Measurements from ENCODE around the gene RIGI. TPM values are rescaled to one million over a fixed set of nuclear protein-coding genes. Genes with fewer than 3 reads are reported as not detected.

Gene RIGI
- total RNA-seq, 2 experiments from 2014 or later = 1.5 TPM

DNA sequence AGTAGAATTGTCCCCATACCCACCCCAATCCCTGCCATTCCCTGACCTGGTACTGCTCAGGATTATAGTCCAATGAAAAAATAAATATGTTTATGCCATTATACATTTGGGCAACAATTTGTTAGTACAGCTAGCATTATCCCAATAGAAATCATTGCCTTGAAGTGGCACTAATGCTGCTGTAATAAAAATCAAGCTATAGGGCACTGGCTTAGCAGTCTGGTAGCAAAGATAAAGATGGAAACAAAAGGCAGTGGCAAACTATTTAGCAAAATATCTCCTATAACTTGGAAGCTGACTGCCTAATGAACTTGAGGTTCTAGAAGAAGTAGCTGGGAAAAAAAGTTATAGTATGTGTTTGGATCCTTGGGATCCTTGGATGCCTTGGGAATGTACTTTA is 28.6 kb upstream of the RIGI start:
- H3K4me3 ChIP-seq (ENCODE audit: low read depth, low read length, poor library complexity, severe bottlenecking) = no peak overlapping the region
- peaks cover 40% of the 10 kb centered on the region for H3K79me2 ChIP-seq (ENCODE audit: insufficient read depth, low read depth, low read length)
- DNase-seq (ENCODE audit: low spot score) = no peak
- intact Hi-C loops (cut with micrococcal nuclease; ENCODE audit: unreplicated experiment) = no loop called here
- ChIA-PET POLR2A (interaction anchor here (0.7 to 3.1 kb wide), 5 partner anchors 8 to 169 kb away, joined by 3 to 14 read pairs (median 4); partner anchors contain the start of gene NDUFB6), CTCF (ENCODE audit: unreplicated experiment) (interaction anchor here (1.0 to 1.8 kb wide), 2 partner anchors 18 to 25 kb away, joined by 3 to 8 read pairs; partner anchors contain the start of gene NDUFB6)
- no peak overlapping the region for H3K4me2 ChIP-seq (ENCODE audit: low read length)
- H3K9me3 ChIP-seq (ENCODE audit: low read length) = no peaks in the 10 kb centered on the region
- peaks cover 30% of the 10 kb centered on the region for H3K4me1 ChIP-seq (ENCODE audit: insufficient read depth, low read length, poor library complexity, severe bottlenecking)
- no peak overlapping the region for H2AFZ ChIP-seq (ENCODE audit: low read length)
- no peak for TF ChIP-seq EZH2phosphoT487 (IDR thresholded peaks at IDR 0.05; ENCODE audit: borderline replicate concordance, low read depth, low read length)
- TF ChIP-seq, protein P1, sequence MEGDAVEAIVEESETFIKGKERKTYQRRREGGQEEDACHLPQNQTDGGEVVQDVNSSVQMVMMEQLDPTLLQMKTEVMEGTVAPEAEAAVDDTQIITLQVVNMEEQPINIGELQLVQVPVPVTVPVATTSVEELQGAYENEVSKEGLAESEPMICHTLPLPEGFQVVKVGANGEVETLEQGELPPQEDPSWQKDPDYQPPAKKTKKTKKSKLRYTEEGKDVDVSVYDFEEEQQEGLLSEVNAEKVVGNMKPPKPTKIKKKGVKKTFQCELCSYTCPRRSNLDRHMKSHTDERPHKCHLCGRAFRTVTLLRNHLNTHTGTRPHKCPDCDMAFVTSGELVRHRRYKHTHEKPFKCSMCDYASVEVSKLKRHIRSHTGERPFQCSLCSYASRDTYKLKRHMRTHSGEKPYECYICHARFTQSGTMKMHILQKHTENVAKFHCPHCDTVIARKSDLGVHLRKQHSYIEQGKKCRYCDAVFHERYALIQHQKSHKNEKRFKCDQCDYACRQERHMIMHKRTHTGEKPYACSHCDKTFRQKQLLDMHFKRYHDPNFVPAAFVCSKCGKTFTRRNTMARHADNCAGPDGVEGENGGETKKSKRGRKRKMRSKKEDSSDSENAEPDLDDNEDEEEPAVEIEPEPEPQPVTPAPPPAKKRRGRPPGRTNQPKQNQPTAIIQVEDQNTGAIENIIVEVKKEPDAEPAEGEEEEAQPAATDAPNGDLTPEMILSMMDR (conservative IDR thresholded peaks at IDR 0.05; ENCODE audit: low read length) = no peak
- no peak overlapping the region for H3K27ac ChIP-seq (ENCODE audit: low read depth, low read length, poor library complexity, severe bottlenecking)
- BruUV-seq (replicated peaks) = no TSS peak
- H4K20me1 ChIP-seq (ENCODE audit: insufficient read depth, low read length) = no peaks in the 10 kb centered on the region
- no peaks in the 10 kb centered on the region for H3K9me2 ChIP-seq (ENCODE audit: insufficient read depth, low read length)
- peaks cover 28% of the 10 kb centered on the region for H3K36me3 ChIP-seq (ENCODE audit: insufficient read depth, low read length)

DNA sequence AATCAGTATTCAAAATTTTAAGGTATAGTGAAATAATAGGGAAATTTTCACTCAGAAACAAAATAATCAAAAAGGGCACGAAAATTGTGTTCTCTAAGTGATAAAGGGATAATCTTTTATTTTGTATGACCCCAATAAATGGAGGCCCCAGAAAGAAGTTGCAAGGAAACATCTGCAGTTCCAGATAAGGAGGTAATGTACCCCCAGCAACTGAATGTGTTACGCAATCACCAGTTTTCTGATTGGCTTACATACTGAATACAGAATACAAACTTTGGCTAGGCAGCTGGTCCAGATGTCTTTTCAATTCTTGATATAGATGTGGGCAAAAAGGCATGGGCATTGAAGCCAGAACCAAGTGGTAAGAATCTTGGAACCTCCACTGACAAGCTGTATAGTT is 28.1 kb upstream of the RIGI start:
- Histone ChIP-seq H3K27ac (ENCODE audit: low read depth, low read length, poor library complexity, severe bottlenecking) (peak overlapping the region; percentile 10), H2AFZ (ENCODE audit: low read length) (no peak overlapping the region), H3K36me3 (ENCODE audit: insufficient read depth, low read length) (peaks cover 28% of the 10 kb centered on the region), H3K4me2 (ENCODE audit: low read length) (peak overlapping the region; percentile 87; the same call in 1 of the 2 replicates), H4K20me1 (ENCODE audit: insufficient read depth, low read length) (no peaks in the 10 kb centered on the region), H3K4me3 (ENCODE audit: low read depth, low read length, poor library complexity, severe bottlenecking) (no peak overlapping the region), H3K9me2 (ENCODE audit: insufficient read depth, low read length) (no peaks in the 10 kb centered on the region), H3K79me2 (ENCODE audit: insufficient read depth, low read depth, low read length) (peaks cover 41% of the 10 kb centered on the region), H3K9me3 (ENCODE audit: low read length) (no peaks in the 10 kb centered on the region), H3K4me1 (ENCODE audit: insufficient read depth, low read length, poor library complexity, severe bottlenecking) (peaks cover 29% of the 10 kb centered on the region)
- no TSS peak for BruUV-seq (replicated peaks)
- no peak for TF ChIP-seq EZH2phosphoT487 (IDR thresholded peaks at IDR 0.05; ENCODE audit: borderline replicate concordance, low read depth, low read length)
- TF ChIP-seq, protein P1 (conservative IDR thresholded peaks at IDR 0.05; ENCODE audit: low read length) = no peak
- intact Hi-C loops (cut with micrococcal nuclease; ENCODE audit: unreplicated experiment) = no loop called here
- no peak for DNase-seq (ENCODE audit: low spot score)
- ChIA-PET POLR2A (interaction anchor here (1.0 to 3.1 kb wide), 4 partner anchors 9 to 169 kb away, joined by 3 to 14 read pairs (median 6); partner anchors contain the start of gene NDUFB6), CTCF (ENCODE audit: unreplicated experiment) (interaction anchor here (1.0 to 1.8 kb wide), 2 partner anchors 18 to 26 kb away, joined by 3 to 8 read pairs; partner anchors contain the start of gene NDUFB6)

All from OCI-LY7 (cell line).